Measurements from ENCODE around the gene ZNF579. TPM values are rescaled to one million over a fixed set of nuclear protein-coding genes. Genes with fewer than 3 reads are reported as not detected.
A peak's percentile ranks its signal among the peaks of the same experiment; 100 is the strongest.

ZNF579 gene
- total RNA-seq, 2 experiments from 2014 or later, result 6.7 to 7.1 TPM

GRCh38 chr19:55617426-55617825 lies 36.8 kb upstream of the ZNF579 start:
- Mint-ChIP-seq H3K27me3 (no peaks in the 10 kb centered on the region), H3K4me3 (no peak overlapping the region), H3K4me1 (ENCODE audit: low read depth) (peaks cover 23% of the 10 kb centered on the region), H3K9me3 (no peaks in the 10 kb centered on the region), H3K36me3 (ENCODE audit: low read depth) (peaks cover 31% of the 10 kb centered on the region), H3K27ac (no peak overlapping the region)
- ChIA-PET POLR2A (interaction anchor here (1.7 to 1.8 kb wide), 2 partner anchors 11 to 17 kb away, joined by 5 to 8 read pairs; partner anchors contain the start of gene ZNF524), CTCF (interaction anchor here (4.8 kb wide), 1 partner anchor 11 kb away, joined by 28 read pairs; the partner anchor contains the start of gene ZNF865)
- no peaks in the 10 kb centered on the region for H3K27me3 ChIP-seq (ENCODE audit: control insufficient read depth in 1 of 2, insufficient read depth in 2 of 2, low read length in 2 of 2)
- ATAC-seq (ENCODE audit: poor library complexity) (no peak), DNase-seq (no peak)
- peaks cover 16% of the 10 kb centered on the region for H3K4me1 ChIP-seq (ENCODE audit: insufficient read depth, low read length)
- intact Hi-C loops (cut with DNase I, micrococcal nuclease), result no loop called here
- no peaks in the 10 kb centered on the region for H3K9me3 ChIP-seq (ENCODE audit: control insufficient read depth in 1 of 2, insufficient read depth in 1 of 2, low read length in 2 of 2)
- TF ChIP-seq, protein P1, sequence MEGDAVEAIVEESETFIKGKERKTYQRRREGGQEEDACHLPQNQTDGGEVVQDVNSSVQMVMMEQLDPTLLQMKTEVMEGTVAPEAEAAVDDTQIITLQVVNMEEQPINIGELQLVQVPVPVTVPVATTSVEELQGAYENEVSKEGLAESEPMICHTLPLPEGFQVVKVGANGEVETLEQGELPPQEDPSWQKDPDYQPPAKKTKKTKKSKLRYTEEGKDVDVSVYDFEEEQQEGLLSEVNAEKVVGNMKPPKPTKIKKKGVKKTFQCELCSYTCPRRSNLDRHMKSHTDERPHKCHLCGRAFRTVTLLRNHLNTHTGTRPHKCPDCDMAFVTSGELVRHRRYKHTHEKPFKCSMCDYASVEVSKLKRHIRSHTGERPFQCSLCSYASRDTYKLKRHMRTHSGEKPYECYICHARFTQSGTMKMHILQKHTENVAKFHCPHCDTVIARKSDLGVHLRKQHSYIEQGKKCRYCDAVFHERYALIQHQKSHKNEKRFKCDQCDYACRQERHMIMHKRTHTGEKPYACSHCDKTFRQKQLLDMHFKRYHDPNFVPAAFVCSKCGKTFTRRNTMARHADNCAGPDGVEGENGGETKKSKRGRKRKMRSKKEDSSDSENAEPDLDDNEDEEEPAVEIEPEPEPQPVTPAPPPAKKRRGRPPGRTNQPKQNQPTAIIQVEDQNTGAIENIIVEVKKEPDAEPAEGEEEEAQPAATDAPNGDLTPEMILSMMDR (IDR thresholded peaks at IDR 0.05), result no peak
- H3K36me3 ChIP-seq (ENCODE audit: insufficient read depth, low read length), result peaks cover 30% of the 10 kb centered on the region
- no peak overlapping the region for H3K4me3 ChIP-seq (ENCODE audit: low read length)
- H3K27ac ChIP-seq (ENCODE audit: low read depth in 1 of 2, low read length in 2 of 2), result no peak overlapping the region

DNA sequence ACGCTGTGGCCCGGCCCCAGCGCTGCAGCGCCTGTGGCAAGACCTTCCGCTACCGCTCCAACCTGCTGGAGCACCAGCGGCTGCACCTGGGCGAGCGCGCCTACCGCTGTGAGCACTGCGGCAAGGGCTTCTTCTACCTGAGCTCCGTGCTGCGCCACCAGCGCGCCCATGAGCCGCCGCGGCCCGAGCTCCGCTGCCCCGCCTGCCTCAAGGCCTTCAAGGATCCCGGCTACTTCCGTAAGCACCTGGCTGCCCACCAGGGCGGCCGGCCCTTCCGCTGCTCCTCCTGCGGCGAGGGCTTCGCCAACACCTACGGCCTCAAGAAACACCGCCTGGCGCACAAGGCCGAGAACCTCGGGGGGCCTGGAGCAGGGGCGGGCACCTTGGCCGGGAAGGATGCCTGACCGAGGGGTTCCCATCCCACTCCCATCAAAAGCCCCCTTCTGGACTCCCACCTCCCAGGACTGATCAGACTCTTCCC lies 35.8 kb upstream of the ZNF579 start:
- Mint-ChIP-seq H3K4me3 (no peak overlapping the region), H3K27me3 (no peaks in the 10 kb centered on the region), H3K9me3 (no peaks in the 10 kb centered on the region), H3K36me3 (ENCODE audit: low read depth) (peaks cover 41% of the 10 kb centered on the region), H3K4me1 (ENCODE audit: low read depth) (peaks cover 30% of the 10 kb centered on the region), H3K27ac (no peak overlapping the region)
- Histone ChIP-seq H3K4me3 (ENCODE audit: low read length) (no peak overlapping the region), H3K4me1 (ENCODE audit: insufficient read depth, low read length) (peaks cover 22% of the 10 kb centered on the region), H3K9me3 (ENCODE audit: control insufficient read depth in 1 of 2, insufficient read depth in 1 of 2, low read length in 2 of 2) (no peaks in the 10 kb centered on the region), H3K27ac (ENCODE audit: low read depth in 1 of 2, low read length in 2 of 2) (no peak overlapping the region), H3K27me3 (ENCODE audit: control insufficient read depth in 1 of 2, insufficient read depth in 2 of 2, low read length in 2 of 2) (no peaks in the 10 kb centered on the region), H3K36me3 (ENCODE audit: insufficient read depth, low read length) (peaks cover 32% of the 10 kb centered on the region)
- ATAC-seq (ENCODE audit: poor library complexity) (no peak), DNase-seq (no peak)
- intact Hi-C loops (cut with DNase I, micrococcal nuclease), result no loop called here
- TF ChIP-seq, protein P1 (IDR thresholded peaks at IDR 0.05), result no peak
- POLR2A ChIA-PET, result interaction anchor here (1.8 kb wide), 1 partner anchor 16 kb away, joined by 8 read pairs; the partner anchor contains the start of gene ZNF524
- CTCF ChIA-PET, result no interaction called here

DNA sequence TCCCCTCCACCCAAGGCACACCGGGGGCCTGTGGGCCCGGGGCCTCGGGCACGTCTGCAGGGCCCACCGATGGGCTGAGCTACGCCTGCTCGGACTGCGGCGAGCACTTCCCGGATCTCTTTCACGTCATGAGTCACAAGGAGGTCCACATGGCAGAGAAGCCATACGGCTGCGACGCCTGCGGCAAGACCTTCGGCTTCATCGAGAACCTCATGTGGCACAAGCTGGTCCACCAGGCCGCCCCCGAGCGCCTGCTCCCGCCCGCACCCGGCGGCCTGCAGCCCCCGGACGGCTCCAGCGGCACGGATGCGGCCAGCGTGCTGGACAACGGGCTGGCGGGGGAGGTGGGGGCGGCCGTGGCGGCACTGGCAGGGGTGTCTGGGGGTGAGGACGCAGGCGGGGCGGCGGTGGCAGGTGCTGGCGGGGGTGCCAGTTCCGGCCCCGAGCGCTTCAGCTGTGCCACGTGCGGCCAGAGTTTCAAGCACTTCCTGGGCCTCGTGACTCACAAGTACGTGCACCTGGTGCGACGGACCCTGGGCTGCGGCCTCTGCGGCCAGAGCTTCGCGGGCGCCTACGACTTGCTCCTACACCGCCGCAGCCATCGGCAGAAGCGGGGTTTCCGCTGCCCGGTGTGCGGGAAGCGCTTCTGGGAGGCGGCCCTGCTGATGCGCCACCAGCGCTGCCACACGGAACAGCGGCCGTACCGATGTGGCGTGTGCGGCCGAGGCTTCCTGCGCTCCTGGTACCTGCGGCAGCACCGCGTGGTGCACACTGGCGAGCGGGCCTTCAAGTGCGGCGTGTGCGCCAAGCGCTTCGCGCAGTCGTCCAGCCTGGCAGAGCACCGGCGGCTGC lies 35.1 kb upstream of the ZNF579 start:
- ATAC-seq (ENCODE audit: poor library complexity), result no peak

More for the DNA sequence above, 35.1 kb upstream of the ZNF579 start:
- Histone ChIP-seq H3K4me3 (ENCODE audit: low read length) (no peak overlapping the region), H3K9me3 (ENCODE audit: control insufficient read depth in 1 of 2, insufficient read depth in 1 of 2, low read length in 2 of 2) (no peaks in the 10 kb centered on the region), H3K27me3 (ENCODE audit: control insufficient read depth in 1 of 2, insufficient read depth in 2 of 2, low read length in 2 of 2) (no peaks in the 10 kb centered on the region), H3K27ac (ENCODE audit: low read depth in 1 of 2, low read length in 2 of 2) (no peak overlapping the region), H3K4me1 (ENCODE audit: insufficient read depth, low read length) (peaks cover 20% of the 10 kb centered on the region), H3K36me3 (ENCODE audit: insufficient read depth, low read length) (peaks cover 29% of the 10 kb centered on the region)
- ChIA-PET CTCF (no interaction called here), POLR2A (interaction anchor here (0.8 kb wide), 1 partner anchor 10 kb away, joined by 3 read pairs; the partner anchor contains the start of gene ZNF865)
- DNase-seq, result peak in 1 of 14 experiments; percentile 23
- no peaks in the 10 kb centered on the region for H3K9me3 Mint-ChIP-seq
- peaks cover 31% of the 10 kb centered on the region for H3K4me1 Mint-ChIP-seq (ENCODE audit: low read depth)
- H3K27ac Mint-ChIP-seq, result no peak overlapping the region
- intact Hi-C loops (cut with DNase I, micrococcal nuclease), result no loop called here
- H3K36me3 Mint-ChIP-seq (ENCODE audit: low read depth), result peaks cover 45% of the 10 kb centered on the region
- no peaks in the 10 kb centered on the region for H3K27me3 Mint-ChIP-seq
- TF ChIP-seq, protein P1 (IDR thresholded peaks at IDR 0.05), result no peak
- no peak overlapping the region for H3K4me3 Mint-ChIP-seq

Data from CD4-positive, alpha-beta T cell (primary cell).